Measurements from ENCODE around the gene QRICH2.
"Not testable (repeated sequence)": the region's sequence is repeated elsewhere in the genome, so short reads cannot be mapped to it uniquely, and the experiment has no call there.

Gene QRICH2

GRCh38 chr17:76333673-76334505 is 25.8 kb upstream of the QRICH2 start:
- no peak for DNase-seq (ENCODE audit: low read depth in 1 of 2, low spot score in 1 of 2)

GRCh38 chr17:76331083-76331482 is 23.0 kb upstream of the QRICH2 start:
- DNase-seq (ENCODE audit: low read depth in 1 of 2, low spot score in 1 of 2): no peak

GRCh38 chr17:76329664-76330063 is 21.6 kb upstream of the QRICH2 start:
- DNase-seq (ENCODE audit: low read depth in 1 of 2, low spot score in 1 of 2): no peak

- no peak for DNase-seq (ENCODE audit: low read depth in 1 of 2, low spot score in 1 of 2)
Measured at GRCh38 chr17:76327696-76328095, 19.6 kb upstream of the QRICH2 start.

- DNase-seq (ENCODE audit: low read depth in 1 of 2, low spot score in 1 of 2): no peak
Measured at GRCh38 chr17:76326306-76326705, 18.2 kb upstream of the QRICH2 start.

- DNase-seq (ENCODE audit: low read depth in 1 of 2, low spot score in 1 of 2): no peak
Measured at GRCh38 chr17:76318586-76318985, 10.5 kb upstream of the QRICH2 start.

GRCh38 chr17:76317535-76317934 is 9.5 kb upstream of the QRICH2 start:
- DNase-seq (ENCODE audit: low read depth in 1 of 2, low spot score in 1 of 2): no peak

- no peak for DNase-seq (ENCODE audit: low read depth in 1 of 2, low spot score in 1 of 2)
Measured at GRCh38 chr17:76314392-76315227, 6.5 kb upstream of the QRICH2 start.

- DNase-seq (ENCODE audit: low read depth in 1 of 2, low spot score in 1 of 2): no peak
Measured at GRCh38 chr17:76312735-76313134, 4.7 kb upstream of the QRICH2 start.

- DNase-seq (ENCODE audit: low read depth in 1 of 2, low spot score in 1 of 2): no peak
Measured at GRCh38 chr17:76309461-76309860, 1.4 kb upstream of the QRICH2 start.

- no peak for DNase-seq (ENCODE audit: low read depth in 1 of 2, low spot score in 1 of 2)
Measured at GRCh38 chr17:76307299-76307965, 644 bp downstream of the QRICH2 start.

- not testable (repeated sequence) for DNase-seq (ENCODE audit: low read depth in 1 of 2, low spot score in 1 of 2)
Measured at GRCh38 chr17:76305135-76305454, 3.0 kb downstream of the QRICH2 start.

GRCh38 chr17:76304226-76305134 is 3.6 kb downstream of the QRICH2 start:
- no peak for DNase-seq (ENCODE audit: low read depth in 1 of 2, low spot score in 1 of 2)

GRCh38 chr17:76297436-76297835 is 10.6 kb downstream of the QRICH2 start:
- no peak for DNase-seq (ENCODE audit: low read depth in 1 of 2, low spot score in 1 of 2)

GRCh38 chr17:76296889-76297288 is 11.2 kb downstream of the QRICH2 start:
- DNase-seq (ENCODE audit: low read depth in 1 of 2, low spot score in 1 of 2): no peak

- DNase-seq (ENCODE audit: low read depth in 1 of 2, low spot score in 1 of 2): no peak
Measured at GRCh38 chr17:76296186-76296585, 11.9 kb downstream of the QRICH2 start.

- DNase-seq (ENCODE audit: low read depth in 1 of 2, low spot score in 1 of 2): no peak
Measured at GRCh38 chr17:76293106-76293505, 15.0 kb downstream of the QRICH2 start.

- DNase-seq (ENCODE audit: low read depth in 1 of 2, low spot score in 1 of 2): no peak
Measured at GRCh38 chr17:76292567-76292966, 15.5 kb downstream of the QRICH2 start.

GRCh38 chr17:76281573-76282371 is 26.3 kb downstream of the QRICH2 start:
- no peak for DNase-seq (ENCODE audit: low read depth in 1 of 2, low spot score in 1 of 2)

- DNase-seq (ENCODE audit: low read depth in 1 of 2, low spot score in 1 of 2): no peak
Measured at GRCh38 chr17:76280650-76281049, 27.4 kb downstream of the QRICH2 start.
